Stimulated activated CD8-positive, alpha-beta memory T cell treated with anti-CD3 and anti-CD28 coated beads, Interleukin-2, amount 100 ng/mL, for 48 hours (primary cell): ENCODE measurements around the gene FUNDC1.

Experiments used
- DNase-seq, 2 donors: peaks; one replicate each; pipeline ENCODE4 v3.0.0-alpha.2; 2020; ENCODE audit warnings: low read depth in 2 of 2

FUNDC1 gene

GRCh38 chrX:44480591-44480990 is 62.1 kb downstream of the FUNDC1 start:
- DNase-seq: no peak

GRCh38 chrX:44474410-44474809 is 68.2 kb downstream of the FUNDC1 start:
- no peak for DNase-seq
